IMR-90 (cell line): Measurements from ENCODE around the gene NRIP2. TPM values are rescaled to one million over a fixed set of nuclear protein-coding genes. Genes with fewer than 3 reads are reported as not detected.

Experiments used
- ATAC-seq: fragments of 200-7000 bp; cut with Tn5 transposase; 2 replicates; pipeline ENCODE4 v1.9.1; 2020; ENCODE audit warnings: low read depth, mild to moderate bottlenecking, moderate library complexity
- BruUV-seq: library from RNA; stranded (reverse); fragments of 400-500 nt; replicated peaks from 2 replicates; lab custom pipeline; 2021; lab: Mats Ljungman, UMichigan
- CTCF ChIA-PET: fragments of 300-600 bp; formaldehyde crosslinking; extraction: SDS; loops from one replicate; lab custom pipeline; 2021; ENCODE audit warnings: antibody characterized with exemption; lab: Yijun Ruan, JAX
- POLR2A ChIA-PET: fragments of 300-600 bp; sonication (Branson Sonifier 250); formaldehyde crosslinking; loops from one replicate; lab custom pipeline; 2022; ENCODE audit warnings: antibody characterized with exemption; ENCODE audit not compliant: unreplicated experiment; lab: Charles Lee
- DNase-seq: peaks from one replicate; pipeline ENCODE4 v3.0.0; 2013
- H2AFZ ChIP-seq: replicated peaks from 2 replicates; pipeline ENCODE3; 2013; ENCODE audit warnings: low read length, mild to moderate bottlenecking; ENCODE audit not compliant: poor library complexity
- H2AK5ac ChIP-seq: 2 replicates; pipeline ENCODE4 v1.6.1; 2013; ENCODE audit warnings: low read depth, low read length, inconsistent platforms
- H2AK9ac ChIP-seq: replicated peaks from 2 replicates; pipeline ENCODE3; 2013; ENCODE audit warnings: mild to moderate bottlenecking, low read depth, low read length, moderate library complexity; ENCODE audit not compliant: poor library complexity
- H2BK120ac ChIP-seq: 2 replicates; pipeline ENCODE4 v1.6.1; 2013; ENCODE audit warnings: low read depth, low read length, inconsistent platforms
- H2BK15ac ChIP-seq: 3 replicates; pipeline ENCODE4 v1.6.1; 2013; ENCODE audit warnings: low read depth, low read length, inconsistent platforms
- H2BK20ac ChIP-seq: 2 replicates; pipeline ENCODE4 v1.6.1; 2013; ENCODE audit warnings: low read depth, mild to moderate bottlenecking, inconsistent platforms, low read length, moderate library complexity
- H2BK5ac ChIP-seq: 2 replicates; pipeline ENCODE4 v1.6.1; 2013; ENCODE audit warnings: mild to moderate bottlenecking, low read depth, low read length, inconsistent platforms; ENCODE audit not compliant: poor library complexity, severe bottlenecking
- H3K14ac ChIP-seq: replicated peaks from 2 replicates; pipeline ENCODE4 v1.6.1; 2013; ENCODE audit warnings: low read depth, low read length, inconsistent platforms
- H3K18ac ChIP-seq: 2 replicates; pipeline ENCODE4 v1.6.1; 2013; ENCODE audit warnings: low read depth, low read length, control low read depth
- H3K23ac ChIP-seq: 2 replicates; pipeline ENCODE4 v1.6.1; 2013; ENCODE audit warnings: low read depth, low read length, inconsistent platforms
- H3K27ac ChIP-seq: 2 replicates; pipeline ENCODE4 v1.5.1; 2013; ENCODE audit warnings: mild to moderate bottlenecking, control low read depth, low read length; ENCODE audit not compliant: insufficient read depth
- H3K27me3 ChIP-seq: 2 replicates; pipeline ENCODE4 v1.6.1; 2013; ENCODE audit warnings: low read length; ENCODE audit not compliant: control insufficient read depth, insufficient read depth
- H3K36me3 ChIP-seq: 2 replicates; pipeline ENCODE4 v1.6.1; 2013; ENCODE audit warnings: low read length, mixed read lengths; ENCODE audit not compliant: control insufficient read depth, insufficient read depth
- H3K4ac ChIP-seq: 2 replicates; pipeline ENCODE4 v1.6.1; 2013; ENCODE audit warnings: low read depth, low read length, inconsistent platforms
- H3K4me1 ChIP-seq: 2 replicates; pipeline ENCODE4 v1.6.1; 2013; ENCODE audit warnings: low read length, mixed read lengths; ENCODE audit not compliant: control insufficient read depth, insufficient read depth
- H3K4me2 ChIP-seq: 2 replicates; pipeline ENCODE4 v1.6.1; 2013; ENCODE audit warnings: low read depth, mild to moderate bottlenecking, control low read depth, low read length, moderate library complexity
- H3K4me3 ChIP-seq: 2 replicates; pipeline ENCODE4 v1.5.1; 2013; ENCODE audit warnings: low read depth, mild to moderate bottlenecking, control low read depth, low read length, moderate library complexity; ENCODE audit not compliant: insufficient read depth
- H3K56ac ChIP-seq: 2 replicates; pipeline ENCODE4 v1.6.1; 2013; ENCODE audit warnings: low read length, inconsistent platforms; ENCODE audit not compliant: insufficient read depth; ENCODE audit errors: extremely low read depth
- H3K79me1 ChIP-seq, 2 experiments: 2 replicates each; pipeline ENCODE4 v1.6.1; 2013; ENCODE audit warnings: low read length in 2 of 2, inconsistent platforms in 1 of 2, low read depth in 1 of 2
- H3K9ac ChIP-seq: 2 replicates; pipeline ENCODE4 v1.6.1; 2013; ENCODE audit warnings: low read depth, low read length, control low read depth
- H3K9me1 ChIP-seq: 2 replicates; pipeline ENCODE4 v1.6.1; 2013; ENCODE audit warnings: low read length, inconsistent platforms; ENCODE audit not compliant: insufficient read depth
- H3K9me3 ChIP-seq: 2 replicates; pipeline ENCODE4 v1.6.1; 2013; ENCODE audit warnings: low read length; ENCODE audit not compliant: control insufficient read depth, insufficient read depth
- H4K20me1 ChIP-seq: 2 replicates; pipeline ENCODE4 v1.6.1; 2013; ENCODE audit warnings: low read length, inconsistent platforms; ENCODE audit not compliant: insufficient read depth
- H4K5ac ChIP-seq: 2 replicates; pipeline ENCODE4 v1.6.1; 2013; ENCODE audit warnings: mild to moderate bottlenecking, low read depth, low read length, control low read depth
- H4K8ac ChIP-seq, 2 experiments: 2 replicates each; pipeline ENCODE4 v1.6.1; 2013; ENCODE audit warnings: low read depth in 2 of 2, low read length in 2 of 2, control low read depth in 1 of 2, inconsistent platforms in 1 of 2
- H4K91ac ChIP-seq: 2 replicates; pipeline ENCODE4 v1.6.1; 2013; ENCODE audit warnings: low read depth, low read length, inconsistent platforms; ENCODE audit not compliant: insufficient read depth
- BHLHE40 ChIP-seq: fragments of 150-350 bp; IDR thresholded peaks from 2 replicates; pipeline ENCODE4 v1.6.1; 2016; ENCODE audit warnings: mild to moderate bottlenecking, low read depth, low read length
- CEBPB ChIP-seq: IDR thresholded peaks from 2 replicates; pipeline ENCODE4 v1.6.1; 2012; ENCODE audit warnings: low read depth, low read length, improper control_type of control experiment
- CHD1 ChIP-seq: IDR thresholded peaks from 2 replicates; pipeline ENCODE4 v1.6.1; 2012; ENCODE audit warnings: low read depth, low read length, improper control_type of control experiment
- ELK1 ChIP-seq: fragments of 150-350 bp; IDR thresholded peaks from 2 replicates; pipeline ENCODE4 v1.6.1; 2016; ENCODE audit warnings: low read depth, mild to moderate bottlenecking, low read length, moderate library complexity, borderline replicate concordance
- FOS ChIP-seq: fragments of 150-350 bp; IDR thresholded peaks from 2 replicates; pipeline ENCODE4 v1.6.1; 2016; ENCODE audit warnings: low read depth, low read length
- MAFK ChIP-seq: IDR thresholded peaks from 2 replicates; pipeline ENCODE4 v1.6.1; 2012; ENCODE audit warnings: low read depth, low read length, improper control_type of control experiment
- MAZ ChIP-seq: IDR thresholded peaks from 2 replicates; pipeline ENCODE4 v1.6.1; 2012; ENCODE audit warnings: low read depth, mild to moderate bottlenecking, low read length, improper control_type of control experiment, moderate library complexity, borderline replicate concordance
- MXI1 ChIP-seq: IDR thresholded peaks from 2 replicates; pipeline ENCODE4 v1.6.1; 2012; ENCODE audit warnings: low read depth, mild to moderate bottlenecking, low read length, moderate library complexity, borderline replicate concordance
- NFE2L2 ChIP-seq: fragments of 150-350 bp; IDR thresholded peaks from 2 replicates; pipeline ENCODE4 v1.6.1; 2016; ENCODE audit warnings: low read depth, mild to moderate bottlenecking, low read length
- POLR2A ChIP-seq: IDR thresholded peaks from 2 replicates; pipeline ENCODE4 v1.6.1; 2012; ENCODE audit warnings: mild to moderate bottlenecking, low read depth, low read length
- RAD21 ChIP-seq: IDR thresholded peaks from 2 replicates; pipeline ENCODE4 v1.6.1; 2012; ENCODE audit warnings: low read length, improper control_type of control experiment
- RCOR1 ChIP-seq: IDR thresholded peaks from 2 replicates; pipeline ENCODE4 v1.6.1; 2012; ENCODE audit warnings: mild to moderate bottlenecking, low read length, improper control_type of control experiment; ENCODE audit not compliant: insufficient replicate concordance
- RFX5 ChIP-seq: IDR thresholded peaks from 2 replicates; pipeline ENCODE4 v1.8.0; 2012; ENCODE audit warnings: low read depth, mild to moderate bottlenecking, low read length, moderate library complexity
- SMC3 ChIP-seq: fragments of 150-350 bp; IDR thresholded peaks from 2 replicates; pipeline ENCODE4 v1.6.1; 2016; ENCODE audit warnings: low read depth, mild to moderate bottlenecking, antibody characterized with exemption, low read length, moderate library complexity
- USF2 ChIP-seq: fragments of 150-350 bp; IDR thresholded peaks from 2 replicates; pipeline ENCODE4 v1.6.1; 2017; ENCODE audit warnings: mild to moderate bottlenecking, antibody characterized with exemption, low read length, low read depth
- WGBS, 2 experiments: methylation state at CpG; one replicate each; pipeline versions ENCODE4 v1.1.5 to v1.1.7; 2013; ENCODE audit warnings: missing lambda C conversion rate in 2 of 2; ENCODE audit not compliant: insufficient read length in 1 of 2; ENCODE audit errors: extremely low coverage in 2 of 2; 5-methylcytosine and 5-hydroxymethylcytosine counted together
- dilution Hi-C: fragments of 300-500 bp; cut with HindIII; formaldehyde crosslinking; loops from one replicate; pipeline ENCODE4 v1.14.3; 2018; ENCODE audit warnings: low sequenced_read_pairs; ENCODE audit not compliant: unreplicated experiment
- in situ Hi-C: fragments of 300-500 bp; cut with MboI; formaldehyde crosslinking; loops from 3 replicates; pipeline ENCODE4 v1.14.3; 2019; ENCODE audit warnings: low sequenced_read_pairs, inconsistent platforms, mixed read lengths
- intact Hi-C: fragments of 100-400 bp; cut with micrococcal nuclease; formaldehyde crosslinking; loops from 2 replicates; pipeline ENCODE4 v1.10.0; 2022
- polyA plus RNA-seq, 3 experiments: library from polyadenylated mRNA; depleted of rRNA; stranded (reverse); fragments of >200 nt; gene quantifications; 2 replicates each; pipeline ENCODE4 v1.2.3, GENCODE V29; 2012; ENCODE audit warnings: low replicate concordance in 1 of 3
- total RNA-seq: library from RNA; depleted of rRNA; stranded (reverse); fragments of >200 nt; gene quantifications from 2 replicates; pipeline ENCODE4 v1.2.3, GENCODE V29; 2012

The NRIP2 gene
- total and polyA plus RNA-seq, 2 of the 4 experiments (the other 2 are of a cell fraction): 0.18 to 0.27 TPM

GRCh38 chr12:2794191-2794735, 40.6 kb downstream of the NRIP2 start (continued):
- no peak for TF ChIP-seq POLR2A

GRCh38 chr12:2793561-2793960, 41.3 kb downstream of the NRIP2 start:
- no peak overlapping the region for H2BK20ac ChIP-seq
- H2AK9ac ChIP-seq: no peak overlapping the region
- POLR2A ChIA-PET: no interaction called here
- no peak overlapping the region for H3K4me3 ChIP-seq
- CTCF ChIA-PET: no interaction called here
- WGBS, 2 experiments: 100% methylated on average over 3 of the region's 21 CpGs; no CpG with 5 or more reads in 1 of the 2 experiments
- no TSS peak for BruUV-seq
- H3K56ac ChIP-seq: no peak overlapping the region
- H2BK120ac ChIP-seq: no peak overlapping the region
- DNase-seq (no peak), ATAC-seq (no peak)
- dilution Hi-C loops: no loop called here
- no peak overlapping the region for H3K18ac ChIP-seq
- H3K4me2 ChIP-seq: no peak overlapping the region
- no peak overlapping the region for H3K23ac ChIP-seq
- H4K8ac ChIP-seq: no peak overlapping the region
- H3K27ac ChIP-seq: no peak overlapping the region
- in situ Hi-C loops: no loop called here
- H2BK5ac ChIP-seq: no peak overlapping the region
- no peak overlapping the region for H4K5ac ChIP-seq
- H3K9ac ChIP-seq: no peak overlapping the region
- peaks cover 3% of the 10 kb centered on the region for H3K27me3 ChIP-seq
- no peak overlapping the region for H4K91ac ChIP-seq
- no peak overlapping the region for H2AFZ ChIP-seq
- H4K20me1 ChIP-seq: peaks cover 18% of the 10 kb centered on the region; the same call in 1 of the 2 replicates
- peaks cover 8% of the 10 kb centered on the region; the same call in 1 of the 2 replicates for H3K9me1 ChIP-seq
- no peak overlapping the region for H2BK15ac ChIP-seq
- peaks cover 4% of the 10 kb centered on the region; the same call in 1 of the 2 replicates for H3K4me1 ChIP-seq
- H3K4ac ChIP-seq: no peak overlapping the region
- no peak overlapping the region for H2AK5ac ChIP-seq
- intact Hi-C loops: no loop called here
- H3K79me1 ChIP-seq: peaks cover 26 to 29% of the 10 kb centered on the region in 2 experiments
- peaks cover 10% of the 10 kb centered on the region for H3K36me3 ChIP-seq
- no peaks in the 10 kb centered on the region for H3K9me3 ChIP-seq
- H3K14ac ChIP-seq: no peak overlapping the region
- TF ChIP-seq USF2: no peak
- no peak for TF ChIP-seq MXI1
- TF ChIP-seq RCOR1: no peak
- no peak for TF ChIP-seq SMC3
- no peak for TF ChIP-seq FOS
- no peak for TF ChIP-seq NFE2L2
- TF ChIP-seq CEBPB: no peak
- TF ChIP-seq MAFK: no peak
- no peak for TF ChIP-seq ELK1
- no peak for TF ChIP-seq MAZ
- TF ChIP-seq RFX5: no peak
- no peak for TF ChIP-seq POLR2A
- TF ChIP-seq CHD1: no peak
- no peak for TF ChIP-seq RAD21
- no peak for TF ChIP-seq BHLHE40
